ENCODE results near the gene ZNF529.

GRCh38 chr19:36579255-36579654 is 6.2 kb upstream of the ZNF529 start:
- no peak for TF ChIP-seq CTCF (IDR thresholded peaks at IDR 0.05)
- no peak for TF ChIP-seq POLR2A (IDR thresholded peaks at IDR 0.05)
- TF ChIP-seq POLR2AphosphoS5 (IDR thresholded peaks at IDR 0.05), result no peak
- TF ChIP-seq EP300 (IDR thresholded peaks at IDR 0.05), result no peak

Measured in suprapubic skin (tissue), 4 donors.